Stimulated activated CD8-positive, alpha-beta memory T cell treated with anti-CD3 and anti-CD28 coated beads, Interleukin-2, amount 100 ng/mL, for 48 hours (primary cell): ENCODE measurements around the gene RPS15.

Experiments used
- DNase-seq, 2 donors: peaks; one replicate each; pipeline ENCODE4 v3.0.0-alpha.2; 2020; ENCODE audit warnings: low read depth in 2 of 2

RPS15 gene

DNA sequence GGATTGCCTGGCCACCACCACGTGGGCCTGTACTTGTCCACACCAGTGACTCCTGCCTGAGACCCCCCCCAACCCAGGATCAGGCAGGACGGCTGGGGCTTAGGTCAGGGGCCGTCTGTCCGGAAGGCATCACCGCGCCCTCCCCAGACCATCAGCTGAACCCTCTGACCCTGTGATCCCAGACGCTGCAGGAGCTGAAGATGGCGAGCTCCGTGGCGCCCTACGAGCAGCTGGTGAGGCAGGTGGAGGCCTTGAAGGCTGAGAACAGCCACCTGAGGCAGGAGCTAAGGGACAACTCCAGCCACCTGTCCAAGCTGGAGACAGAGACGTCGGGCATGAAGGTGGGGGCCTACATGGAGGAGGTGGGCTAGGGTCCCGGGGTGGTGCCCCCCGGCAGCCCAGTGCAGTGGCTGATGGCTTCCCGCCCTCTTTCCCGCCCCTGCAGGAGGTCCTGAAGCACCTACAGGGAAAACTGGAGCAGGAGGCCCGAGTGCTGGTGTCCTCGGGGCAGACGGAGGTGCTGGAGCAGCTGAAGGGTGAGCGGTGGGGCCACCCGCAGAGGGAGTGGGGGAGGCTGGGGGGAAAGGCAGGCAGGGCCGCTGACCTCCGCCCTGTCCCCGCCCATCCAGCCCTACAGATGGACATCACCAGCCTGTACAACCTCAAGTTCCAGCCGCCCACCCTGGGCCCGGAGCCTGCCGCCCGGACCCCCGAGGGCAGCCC, 14.8 kb downstream of the RPS15 start:
- no peak for DNase-seq

DNA sequence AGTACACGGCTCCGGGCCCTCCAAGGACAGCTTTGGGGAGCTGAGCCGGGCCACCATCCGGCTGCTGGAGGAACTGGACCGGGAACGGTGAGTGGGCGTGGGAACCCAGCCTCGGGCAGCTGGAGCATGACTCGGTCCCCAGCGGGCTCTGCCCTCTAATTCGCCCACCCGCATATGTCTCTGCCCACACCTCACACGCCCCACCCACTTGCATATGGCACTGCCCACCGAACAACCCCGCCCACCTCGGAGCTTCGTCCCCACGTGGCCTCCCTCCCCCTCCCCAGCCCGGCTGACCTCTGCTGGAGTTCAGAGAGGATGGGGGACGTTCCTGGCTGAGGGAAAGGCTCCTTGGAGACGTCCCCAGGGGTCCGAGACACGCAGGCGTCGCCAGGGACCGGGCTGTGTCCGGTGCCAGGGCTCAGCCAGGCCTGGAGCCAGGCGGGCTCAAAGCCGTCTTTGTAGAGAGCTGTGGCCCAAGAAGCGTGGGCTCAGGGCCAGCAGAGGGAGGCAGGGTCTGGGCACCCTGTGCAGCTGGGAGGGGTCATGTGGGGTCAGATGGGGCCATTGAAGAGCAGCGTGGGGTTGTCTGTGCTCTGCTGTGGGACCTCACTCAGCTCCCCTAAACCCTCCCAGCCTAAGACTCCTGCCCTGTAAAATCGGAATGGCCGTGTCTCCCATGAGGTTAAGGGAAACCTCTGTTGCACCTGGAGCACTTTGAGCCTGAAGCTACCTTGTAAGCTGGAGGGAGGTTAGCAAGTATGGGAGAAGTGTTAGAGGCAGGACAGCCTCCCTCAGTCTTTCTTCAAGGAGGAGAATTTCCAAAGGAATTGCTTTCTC, 15.5 kb downstream of the RPS15 start:
- DNase-seq = no peak

DNA sequence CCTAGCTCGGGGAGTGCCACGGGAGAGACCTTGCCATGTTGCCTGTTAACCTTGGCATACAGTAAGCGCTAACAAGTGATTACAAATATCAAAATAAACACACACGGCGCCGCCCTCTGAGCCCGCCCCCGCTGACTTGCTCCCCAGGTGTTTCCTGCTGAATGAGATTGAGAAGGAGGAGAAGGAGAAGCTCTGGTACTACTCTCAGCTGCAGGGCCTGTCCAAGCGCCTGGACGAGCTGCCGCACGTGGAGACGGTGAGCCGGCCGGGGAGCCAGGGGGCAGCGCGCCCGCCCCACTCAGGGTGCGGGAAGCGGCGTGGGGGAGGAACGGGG, 16.8 kb downstream of the RPS15 start:
- DNase-seq = no peak

DNA sequence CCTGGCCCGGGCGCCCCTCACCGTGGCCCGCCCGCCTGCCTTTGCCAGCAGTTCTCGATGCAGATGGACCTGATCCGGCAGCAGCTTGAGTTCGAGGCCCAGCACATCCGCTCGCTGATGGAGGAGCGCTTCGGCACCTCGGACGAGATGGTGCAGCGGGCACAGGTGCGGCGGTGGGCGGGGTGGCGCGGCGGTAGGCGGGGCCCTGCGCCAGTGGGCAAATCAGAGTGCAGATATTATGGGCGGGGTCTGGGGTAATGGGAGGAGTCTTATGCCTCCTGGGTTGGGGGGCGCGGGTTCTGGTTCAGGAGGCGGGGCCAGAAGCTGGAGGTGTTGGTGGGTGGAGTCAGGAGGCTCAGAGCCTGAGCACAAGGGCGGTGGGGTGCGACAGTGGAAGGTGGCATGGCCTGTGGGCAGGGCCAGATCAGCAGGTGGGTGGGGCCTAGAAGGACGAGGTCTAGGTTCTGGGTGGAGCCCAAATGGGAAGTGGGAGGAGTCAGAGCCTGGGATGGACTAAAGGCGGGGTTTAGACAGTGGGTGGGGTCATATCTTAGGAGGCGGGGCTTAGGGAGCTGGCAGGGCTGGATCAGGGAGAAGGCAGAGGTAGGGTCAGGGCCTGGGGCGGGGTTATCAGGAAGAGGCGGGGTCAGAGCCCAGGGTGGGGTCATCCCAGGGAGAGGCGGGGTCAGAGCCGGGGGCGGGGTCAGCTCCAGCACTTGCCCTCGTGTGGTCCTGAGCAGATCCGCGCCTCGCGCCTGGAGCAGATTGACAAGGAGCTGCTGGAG, 17.3 kb downstream of the RPS15 start:
- DNase-seq = peak in 1 of 2 donors; percentile 67

DNA sequence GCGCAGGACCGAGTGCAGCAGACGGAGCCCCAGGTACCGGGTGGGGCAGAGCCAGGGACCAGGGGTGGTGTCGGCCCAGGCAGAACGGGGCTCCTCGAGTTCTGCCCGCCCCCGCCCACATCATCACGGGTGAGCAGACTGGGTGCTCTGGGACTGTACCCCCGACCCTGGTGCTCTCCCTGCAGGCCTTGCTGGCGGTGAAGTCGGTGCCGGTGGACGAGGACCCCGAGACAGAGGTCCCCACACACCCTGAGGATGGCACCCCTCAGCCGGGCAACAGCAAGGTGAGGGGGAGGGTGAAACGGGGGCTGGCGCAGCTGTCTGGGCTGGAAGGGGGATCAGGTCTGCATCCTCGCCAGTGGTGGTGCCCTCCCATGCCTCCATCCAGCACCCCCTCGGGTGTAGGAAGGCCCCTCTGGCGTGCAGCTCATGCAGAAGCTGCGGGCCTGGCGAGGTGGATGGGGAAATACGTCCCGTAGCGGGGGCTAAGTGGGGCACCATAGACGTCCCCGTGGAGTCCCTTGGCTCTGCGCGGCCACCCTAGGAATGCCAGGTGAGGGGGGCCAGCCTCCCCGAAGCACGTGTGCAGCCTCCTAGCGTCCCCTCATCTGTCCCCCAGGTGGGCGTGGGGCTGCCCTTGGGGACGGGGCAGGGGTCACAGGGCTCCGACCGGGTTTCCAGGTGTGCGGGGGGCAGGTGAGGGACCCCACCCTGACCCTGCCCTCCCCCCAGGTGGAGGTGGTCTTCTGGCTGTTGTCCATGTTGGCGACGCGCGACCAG, 18.1 kb downstream of the RPS15 start:
- no peak for DNase-seq

DNA sequence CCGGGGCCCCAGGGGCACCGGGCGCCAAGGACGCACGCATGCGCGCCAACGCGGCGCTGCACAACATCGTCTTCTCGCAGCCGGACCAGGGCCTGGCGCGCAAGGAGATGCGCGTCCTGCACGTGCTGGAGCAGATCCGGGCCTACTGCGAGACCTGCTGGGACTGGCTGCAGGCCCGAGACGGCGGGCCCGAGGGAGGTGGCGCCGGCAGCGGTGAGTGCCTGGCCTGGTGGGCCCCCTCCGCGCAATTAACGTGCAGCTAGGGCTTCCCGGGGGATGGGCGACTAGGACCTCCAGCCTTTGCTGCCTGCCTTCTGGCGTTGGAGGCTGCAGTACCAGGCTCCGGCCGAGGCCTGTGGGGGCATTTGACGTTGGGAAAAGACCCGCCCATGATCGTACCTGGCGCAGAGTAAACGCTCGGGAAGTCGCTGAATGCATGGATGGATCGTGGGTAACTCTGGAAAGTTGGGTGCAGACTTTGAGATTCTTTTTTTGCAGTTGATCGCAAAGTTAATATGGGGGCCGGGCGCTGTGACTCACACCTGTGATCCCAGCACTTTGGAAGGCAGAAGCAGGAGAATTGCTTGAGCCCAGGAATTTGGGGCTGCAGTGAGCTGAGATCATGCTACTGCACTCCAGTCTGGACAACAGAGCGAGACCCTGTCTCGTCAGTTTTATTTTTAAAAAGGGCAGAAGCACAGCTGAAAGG, 19.0 kb downstream of the RPS15 start:
- no peak for DNase-seq

DNA sequence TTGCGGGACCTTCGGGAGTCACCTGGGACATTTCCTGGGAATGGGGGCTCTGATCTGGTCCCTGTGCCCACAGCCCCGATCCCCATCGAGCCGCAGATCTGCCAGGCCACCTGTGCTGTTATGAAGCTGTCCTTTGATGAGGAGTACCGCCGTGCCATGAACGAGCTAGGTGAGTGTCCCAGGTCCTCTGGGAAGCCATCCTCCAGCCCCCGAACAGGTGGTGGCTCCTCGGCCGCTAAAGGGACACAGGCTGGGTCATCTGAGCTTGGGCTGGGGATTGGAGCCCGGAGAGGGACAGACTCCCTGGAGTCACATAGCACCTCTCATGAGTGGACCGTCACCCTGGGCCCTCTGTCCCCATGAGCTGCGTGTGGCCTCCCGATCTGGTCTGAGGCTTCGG, 19.7 kb downstream of the RPS15 start:
- no peak for DNase-seq

DNA sequence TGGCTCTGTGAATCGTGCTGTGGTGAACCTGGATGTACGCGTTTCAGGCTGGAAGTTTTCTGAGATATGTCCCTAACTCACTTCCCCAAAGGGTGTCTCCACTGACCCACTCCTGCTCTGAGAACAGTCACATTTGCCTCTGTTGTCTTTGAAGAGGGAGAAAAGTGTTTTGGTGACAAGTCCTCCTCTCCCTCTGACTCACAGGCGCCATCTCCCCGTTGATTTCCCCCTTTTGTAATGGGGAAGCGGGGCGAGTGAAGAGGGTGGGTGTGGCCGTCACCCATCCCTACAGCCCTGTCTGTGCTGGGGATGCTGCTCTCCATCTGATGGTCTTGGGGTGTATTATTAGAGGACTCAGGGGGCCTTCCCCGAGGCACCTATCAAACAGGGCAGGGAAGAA, 21.3 kb downstream of the RPS15 start:
- DNase-seq = no peak

DNA sequence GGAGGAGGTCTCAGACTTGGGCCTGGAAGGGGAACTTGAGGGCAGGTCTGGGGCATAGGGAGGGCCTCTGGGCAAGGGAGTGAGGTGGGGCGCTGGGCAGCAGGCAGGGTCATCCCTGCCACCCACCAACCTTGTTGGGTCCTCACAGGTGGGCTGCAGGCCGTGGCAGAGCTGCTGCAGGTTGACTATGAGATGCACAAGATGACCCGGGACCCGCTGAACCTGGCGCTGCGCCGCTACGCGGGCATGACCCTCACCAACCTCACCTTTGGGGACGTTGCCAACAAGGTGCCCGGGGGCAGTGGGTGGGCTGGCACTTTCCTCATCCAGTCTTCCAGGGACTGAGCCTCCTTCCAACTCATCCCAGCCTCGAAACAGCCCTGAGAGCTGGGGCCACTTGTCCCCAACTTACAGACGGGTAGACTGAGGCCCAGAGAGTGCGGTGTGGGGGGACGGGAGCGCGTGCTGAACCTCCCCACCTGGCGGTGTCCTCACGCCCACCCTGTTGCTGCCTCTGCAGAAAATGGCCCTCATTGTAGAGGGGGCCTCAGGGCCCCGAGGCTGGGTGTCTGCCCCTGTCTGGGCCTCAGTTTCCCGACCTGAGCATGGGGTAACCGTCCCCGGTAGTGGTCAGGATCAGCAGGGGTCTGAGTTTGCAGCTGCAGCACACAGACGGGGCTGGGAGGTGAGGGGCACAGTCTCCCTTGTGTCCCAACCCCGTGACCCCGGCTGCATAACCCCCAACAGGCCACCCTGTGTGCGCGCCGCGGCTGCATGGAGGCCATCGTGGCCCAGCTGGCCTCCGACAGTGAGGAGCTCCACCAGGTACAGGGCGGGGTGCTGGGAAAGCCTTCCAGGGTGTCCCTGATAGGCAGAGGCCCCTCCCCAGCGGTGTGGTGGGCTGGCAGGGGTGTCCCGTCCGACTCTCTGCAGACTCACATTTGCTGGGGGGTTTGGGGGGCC, 22.1 kb downstream of the RPS15 start:
- no peak for DNase-seq

DNA sequence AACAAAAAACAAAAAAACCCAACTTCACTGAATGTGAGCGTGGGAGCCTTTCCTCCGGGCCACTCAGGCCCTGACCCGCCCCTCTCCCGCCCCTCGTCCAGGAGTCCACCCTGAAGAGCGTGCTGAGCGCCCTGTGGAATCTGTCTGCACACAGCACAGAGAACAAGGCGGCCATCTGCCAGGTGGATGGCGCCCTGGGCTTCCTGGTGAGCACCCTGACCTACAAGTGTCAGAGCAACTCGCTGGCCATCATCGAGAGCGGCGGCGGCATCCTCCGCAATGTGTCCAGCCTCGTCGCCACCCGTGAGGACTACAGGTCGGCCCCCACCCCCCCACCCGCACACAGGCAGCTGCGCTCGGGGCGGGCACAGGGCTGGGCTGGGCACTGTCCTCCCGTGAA, 23.7 kb downstream of the RPS15 start:
- DNase-seq = no peak

DNA sequence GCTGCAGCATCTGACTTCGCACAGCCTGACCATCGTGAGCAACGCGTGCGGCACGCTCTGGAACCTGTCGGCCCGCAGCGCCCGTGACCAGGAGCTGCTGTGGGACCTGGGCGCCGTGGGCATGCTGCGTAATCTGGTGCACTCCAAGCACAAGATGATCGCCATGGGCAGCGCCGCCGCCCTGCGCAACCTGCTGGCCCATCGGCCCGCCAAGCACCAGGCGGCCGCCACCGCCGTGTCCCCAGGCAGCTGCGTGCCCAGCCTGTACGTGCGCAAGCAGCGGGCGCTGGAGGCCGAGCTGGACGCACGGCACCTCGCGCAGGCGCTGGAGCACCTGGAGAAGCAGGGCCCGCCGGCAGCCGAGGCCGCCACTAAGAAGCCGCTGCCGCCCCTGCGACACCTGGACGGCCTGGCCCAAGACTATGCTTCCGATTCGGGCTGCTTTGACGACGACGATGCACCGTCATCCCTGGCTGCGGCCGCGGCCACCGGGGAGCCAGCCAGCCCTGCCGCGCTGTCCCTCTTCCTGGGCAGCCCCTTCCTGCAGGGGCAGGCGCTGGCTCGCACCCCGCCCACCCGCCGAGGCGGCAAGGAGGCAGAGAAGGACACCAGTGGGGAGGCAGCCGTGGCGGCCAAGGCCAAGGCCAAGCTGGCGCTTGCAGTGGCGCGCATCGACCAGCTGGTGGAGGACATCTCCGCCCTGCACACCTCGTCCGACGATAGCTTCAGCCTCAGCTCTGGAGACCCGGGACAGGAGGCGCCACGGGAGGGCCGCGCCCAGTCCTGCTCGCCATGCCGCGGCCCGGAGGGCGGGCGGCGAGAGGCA, 27.2 kb downstream of the RPS15 start:
- DNase-seq = peak in 1 of 2 donors; percentile 39

DNA sequence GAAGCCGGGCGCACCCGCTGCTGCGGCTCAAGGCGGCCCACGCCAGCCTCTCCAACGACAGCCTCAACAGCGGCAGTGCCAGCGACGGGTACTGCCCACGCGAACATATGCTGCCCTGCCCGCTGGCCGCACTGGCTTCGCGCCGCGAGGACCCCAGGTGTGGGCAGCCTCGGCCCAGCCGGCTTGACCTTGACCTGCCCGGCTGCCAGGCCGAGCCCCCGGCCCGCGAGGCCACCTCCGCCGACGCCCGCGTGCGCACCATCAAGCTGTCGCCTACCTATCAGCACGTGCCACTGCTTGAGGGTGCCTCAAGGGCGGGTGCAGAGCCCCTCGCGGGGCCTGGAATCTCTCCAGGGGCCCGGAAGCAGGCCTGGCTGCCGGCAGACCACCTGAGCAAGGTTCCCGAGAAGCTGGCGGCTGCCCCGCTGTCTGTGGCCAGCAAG, 27.8 kb downstream of the RPS15 start:
- no peak for DNase-seq

DNA sequence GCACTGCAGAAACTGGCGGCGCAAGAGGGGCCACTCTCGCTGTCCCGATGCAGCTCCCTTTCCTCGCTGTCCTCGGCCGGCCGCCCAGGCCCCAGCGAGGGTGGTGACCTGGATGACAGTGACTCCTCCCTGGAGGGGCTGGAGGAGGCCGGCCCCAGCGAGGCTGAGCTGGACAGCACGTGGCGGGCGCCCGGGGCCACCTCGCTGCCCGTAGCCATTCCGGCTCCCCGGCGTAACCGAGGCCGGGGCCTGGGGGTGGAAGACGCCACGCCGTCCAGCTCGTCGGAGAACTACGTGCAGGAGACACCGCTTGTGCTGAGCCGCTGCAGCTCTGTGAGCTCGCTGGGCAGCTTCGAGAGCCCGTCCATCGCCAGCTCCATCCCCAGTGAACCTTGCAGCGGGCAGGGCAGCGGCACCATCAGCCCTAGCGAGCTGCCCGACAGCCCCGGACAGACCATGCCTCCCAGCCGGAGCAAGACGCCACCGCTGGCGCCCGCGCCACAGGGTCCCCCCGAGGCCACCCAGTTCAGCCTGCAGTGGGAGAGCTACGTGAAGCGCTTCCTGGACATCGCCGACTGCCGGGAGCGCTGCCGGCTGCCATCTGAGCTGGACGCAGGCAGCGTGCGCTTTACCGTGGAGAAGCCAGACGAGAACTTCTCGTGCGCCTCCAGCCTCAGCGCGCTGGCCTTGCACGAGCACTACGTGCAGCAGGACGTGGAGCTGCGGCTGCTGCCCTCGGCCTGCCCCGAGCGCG, 28.4 kb downstream of the RPS15 start:
- DNase-seq = no peak

DNA sequence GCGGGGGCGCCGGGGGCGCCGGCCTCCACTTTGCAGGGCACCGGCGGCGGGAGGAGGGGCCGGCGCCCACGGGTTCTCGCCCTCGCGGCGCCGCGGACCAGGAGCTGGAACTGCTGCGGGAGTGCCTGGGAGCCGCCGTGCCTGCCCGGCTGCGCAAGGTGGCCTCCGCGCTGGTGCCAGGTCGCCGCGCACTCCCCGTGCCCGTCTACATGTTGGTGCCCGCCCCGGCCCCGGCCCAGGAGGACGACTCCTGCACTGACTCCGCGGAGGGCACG, 29.0 kb downstream of the RPS15 start:
- DNase-seq = no peak

DNA sequence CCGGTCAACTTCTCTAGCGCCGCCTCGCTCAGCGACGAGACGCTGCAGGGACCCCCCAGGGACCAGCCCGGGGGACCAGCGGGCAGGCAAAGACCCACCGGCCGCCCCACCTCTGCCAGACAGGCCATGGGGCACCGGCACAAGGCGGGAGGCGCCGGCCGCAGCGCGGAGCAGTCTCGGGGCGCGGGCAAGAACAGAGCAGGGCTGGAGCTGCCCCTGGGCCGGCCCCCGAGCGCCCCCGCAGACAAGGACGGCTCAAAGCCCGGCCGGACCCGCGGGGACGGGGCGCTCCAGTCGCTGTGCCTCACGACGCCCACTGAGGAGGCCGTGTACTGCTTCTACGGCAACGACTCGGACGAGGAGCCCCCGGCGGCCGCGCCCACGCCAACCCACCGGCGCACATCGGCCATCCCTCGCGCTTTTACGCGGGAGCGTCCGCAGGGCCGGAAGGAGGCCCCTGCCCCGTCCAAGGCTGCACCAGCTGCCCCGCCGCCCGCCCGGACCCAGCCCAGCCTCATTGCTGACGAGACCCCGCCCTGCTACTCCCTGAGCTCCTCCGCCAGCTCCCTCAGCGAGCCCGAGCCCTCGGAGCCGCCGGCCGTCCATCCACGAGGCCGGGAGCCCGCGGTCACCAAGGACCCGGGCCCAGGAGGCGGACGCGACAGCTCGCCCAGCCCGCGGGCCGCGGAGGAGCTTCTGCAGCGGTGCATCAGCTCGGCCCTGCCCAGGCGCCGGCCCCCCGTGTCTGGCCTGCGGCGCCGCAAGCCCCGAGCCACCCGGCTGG, 29.5 kb downstream of the RPS15 start:
- no peak for DNase-seq

DNA sequence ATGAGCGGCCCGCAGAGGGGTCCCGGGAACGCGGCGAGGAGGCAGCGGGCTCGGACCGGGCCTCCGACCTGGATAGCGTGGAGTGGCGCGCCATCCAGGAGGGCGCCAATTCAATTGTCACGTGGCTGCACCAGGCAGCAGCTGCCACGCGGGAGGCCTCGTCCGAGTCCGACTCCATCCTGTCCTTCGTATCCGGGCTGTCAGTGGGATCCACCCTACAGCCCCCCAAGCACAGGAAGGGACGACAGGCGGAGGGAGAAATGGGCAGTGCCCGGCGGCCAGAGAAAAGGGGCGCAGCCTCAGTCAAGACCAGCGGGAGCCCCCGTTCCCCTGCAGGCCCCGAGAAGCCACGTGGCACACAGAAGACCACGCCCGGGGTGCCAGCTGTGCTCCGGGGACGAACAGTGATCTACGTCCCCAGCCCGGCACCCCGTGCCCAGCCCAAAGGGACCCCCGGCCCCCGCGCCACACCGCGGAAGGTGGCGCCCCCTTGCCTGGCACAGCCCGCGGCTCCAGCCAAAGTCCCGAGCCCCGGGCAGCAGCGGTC, 30.2 kb downstream of the RPS15 start:
- no peak for DNase-seq

DNA sequence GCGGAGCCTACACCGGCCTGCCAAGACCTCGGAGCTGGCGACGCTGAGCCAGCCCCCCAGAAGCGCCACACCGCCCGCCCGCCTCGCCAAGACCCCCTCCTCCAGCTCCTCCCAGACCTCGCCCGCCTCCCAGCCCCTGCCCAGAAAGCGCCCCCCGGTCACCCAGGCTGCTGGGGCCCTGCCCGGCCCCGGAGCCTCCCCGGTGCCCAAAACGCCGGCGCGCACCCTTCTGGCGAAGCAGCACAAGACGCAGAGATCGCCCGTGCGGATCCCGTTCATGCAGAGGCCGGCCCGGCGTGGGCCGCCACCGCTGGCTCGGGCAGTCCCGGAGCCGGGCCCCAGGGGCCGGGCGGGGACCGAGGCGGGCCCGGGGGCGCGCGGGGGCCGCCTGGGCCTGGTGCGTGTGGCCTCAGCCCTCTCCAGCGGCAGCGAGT, 30.6 kb downstream of the RPS15 start:
- peak in 1 of 2 donors; percentile 41 for DNase-seq
